Hindlimb muscle (tissue), 1 donor: Measurements from ENCODE around the gene SYT6. TPM values are rescaled to one million over a fixed set of nuclear protein-coding genes. Genes with fewer than 3 reads are reported as not detected.

Experiments
- DNase-seq: peaks from one replicate; pipeline ENCODE4 v3.0.0-alpha.2; 2013
- polyA plus RNA-seq: library from polyadenylated mRNA; unstranded; fragments of 120-200 nt; gene quantifications from one replicate; pipeline ENCODE4 v1.2.1, GENCODE V29; 2013; ENCODE audit not compliant: insufficient read length

SYT6 gene
- polyA plus RNA-seq, 1 donor = 1.9 TPM

DNA sequence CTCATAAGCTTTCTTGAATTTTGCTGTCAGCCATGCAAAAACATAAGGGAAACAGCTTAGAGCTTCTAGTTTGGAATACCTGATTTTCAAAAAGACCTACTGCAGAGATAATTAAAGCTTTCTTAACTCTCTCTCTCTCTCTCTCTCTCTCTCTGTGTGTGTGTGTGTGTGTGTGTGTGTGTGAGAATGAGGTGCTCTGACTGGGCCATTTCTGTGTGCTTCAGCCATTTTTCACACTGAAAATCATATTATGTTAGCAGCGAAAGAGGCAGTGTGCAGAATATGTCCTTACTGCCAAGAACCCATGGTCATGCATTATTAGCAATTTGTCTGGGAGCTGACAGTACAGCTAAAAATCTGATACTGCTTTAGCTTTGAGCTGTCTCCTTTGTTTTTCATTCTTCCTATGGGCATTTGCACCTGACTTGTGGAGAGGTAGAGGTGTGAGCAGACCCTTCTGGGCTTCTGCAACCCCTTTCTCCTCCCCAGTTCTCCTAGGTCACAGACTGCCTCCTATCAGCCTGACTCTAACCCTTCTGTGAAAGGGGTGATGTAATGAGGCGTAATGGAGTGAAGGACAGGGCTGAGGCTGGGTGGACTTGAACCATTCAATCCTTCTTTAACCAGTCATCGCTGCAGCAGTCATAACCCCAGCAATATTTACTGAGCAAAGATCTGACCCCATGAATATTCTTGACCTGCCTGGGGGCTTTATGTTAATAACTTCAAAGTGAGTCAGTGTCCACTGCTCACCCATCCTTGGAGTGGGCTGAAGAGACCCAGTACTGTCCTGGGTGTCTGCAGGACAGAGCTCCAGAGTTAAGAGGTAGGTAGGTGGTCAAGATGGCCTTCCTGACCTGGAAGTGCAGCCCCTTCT is 61.2 kb downstream of the SYT6 start:
- no peak for DNase-seq

DNA sequence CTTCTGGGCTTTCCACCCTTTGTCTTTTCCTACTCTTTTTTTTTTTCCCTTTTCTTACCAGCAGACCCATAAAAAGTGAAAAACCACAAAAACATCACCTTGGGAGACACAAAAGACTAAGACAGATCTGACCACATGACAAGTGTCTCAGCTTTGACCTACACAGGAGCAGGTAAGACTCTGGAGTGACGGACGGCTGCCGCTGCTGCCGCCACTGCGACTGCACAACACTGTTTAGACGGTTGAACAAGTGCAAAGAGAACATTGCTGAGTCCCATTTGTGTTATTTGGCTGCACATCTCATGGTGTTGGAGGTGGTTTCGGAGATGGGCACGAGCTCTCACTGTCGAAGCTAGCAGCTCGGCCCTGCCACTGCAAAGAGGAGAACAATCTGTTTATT is 62.0 kb downstream of the SYT6 start:
- no peak for DNase-seq

DNA sequence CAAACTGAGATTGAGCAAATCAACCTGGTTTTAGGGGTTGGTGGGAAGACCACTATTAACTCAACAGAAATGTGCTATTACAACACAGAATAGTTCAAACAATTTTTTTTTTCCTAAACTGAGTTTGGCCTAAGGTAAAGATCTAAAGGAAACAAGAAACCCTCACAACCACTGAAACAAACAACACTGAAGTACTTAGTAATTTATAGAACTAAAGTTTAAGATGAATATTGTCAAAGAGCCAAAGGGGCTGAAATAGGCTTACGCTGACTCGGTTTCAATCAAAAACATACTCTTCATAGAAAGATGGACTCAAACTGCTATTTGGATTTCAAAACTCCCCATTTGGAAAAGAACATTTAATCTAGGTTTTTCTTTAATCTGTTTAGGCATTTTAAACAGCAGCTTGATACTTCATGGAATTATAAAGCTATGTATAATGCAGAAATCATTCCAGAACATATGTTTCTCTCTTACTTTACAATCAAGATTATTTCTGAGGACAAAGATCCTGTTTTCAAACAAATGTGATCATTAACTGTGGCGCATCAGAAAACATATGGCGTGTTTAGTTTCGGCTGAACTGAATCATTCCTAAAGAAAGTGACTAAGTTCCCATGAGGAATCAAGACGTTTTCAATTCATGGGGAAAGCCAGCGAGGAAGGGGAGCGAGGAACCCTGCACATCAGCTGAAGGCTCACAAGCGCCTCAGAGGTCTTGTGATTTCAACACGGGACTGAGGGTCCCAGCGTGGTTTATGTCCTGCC is 62.7 kb downstream of the SYT6 start:
- no peak for DNase-seq

DNA sequence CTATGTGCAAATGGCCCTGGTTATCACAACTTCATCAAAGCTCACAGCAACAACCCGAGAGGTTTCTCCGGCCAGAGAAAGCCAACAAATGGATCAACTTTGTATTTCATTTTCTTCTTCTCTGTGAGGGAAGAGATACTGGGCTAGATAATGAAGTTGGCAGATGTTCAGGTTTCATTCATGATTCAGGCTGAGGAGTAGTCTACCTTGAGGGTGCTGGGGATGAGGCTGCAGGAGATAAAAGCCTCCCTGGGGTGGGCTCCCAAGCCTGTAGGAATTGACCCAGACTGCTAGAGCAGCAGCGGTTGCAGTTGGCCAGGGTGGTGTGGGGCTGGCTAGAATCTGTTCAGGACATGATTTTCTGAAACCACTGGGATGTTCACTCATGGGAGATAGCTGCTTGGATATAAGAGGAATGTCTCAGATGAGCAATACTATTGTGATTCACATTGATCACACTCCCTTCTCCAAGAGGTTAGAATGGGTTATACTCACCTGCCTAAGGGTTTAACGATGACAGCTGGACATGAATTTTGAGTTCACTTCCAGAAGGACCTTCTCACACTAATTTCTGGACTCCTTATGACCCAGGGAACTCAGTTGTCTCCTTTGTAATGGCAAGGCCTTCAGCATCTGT is 64.0 kb downstream of the SYT6 start:
- DNase-seq = no peak

DNA sequence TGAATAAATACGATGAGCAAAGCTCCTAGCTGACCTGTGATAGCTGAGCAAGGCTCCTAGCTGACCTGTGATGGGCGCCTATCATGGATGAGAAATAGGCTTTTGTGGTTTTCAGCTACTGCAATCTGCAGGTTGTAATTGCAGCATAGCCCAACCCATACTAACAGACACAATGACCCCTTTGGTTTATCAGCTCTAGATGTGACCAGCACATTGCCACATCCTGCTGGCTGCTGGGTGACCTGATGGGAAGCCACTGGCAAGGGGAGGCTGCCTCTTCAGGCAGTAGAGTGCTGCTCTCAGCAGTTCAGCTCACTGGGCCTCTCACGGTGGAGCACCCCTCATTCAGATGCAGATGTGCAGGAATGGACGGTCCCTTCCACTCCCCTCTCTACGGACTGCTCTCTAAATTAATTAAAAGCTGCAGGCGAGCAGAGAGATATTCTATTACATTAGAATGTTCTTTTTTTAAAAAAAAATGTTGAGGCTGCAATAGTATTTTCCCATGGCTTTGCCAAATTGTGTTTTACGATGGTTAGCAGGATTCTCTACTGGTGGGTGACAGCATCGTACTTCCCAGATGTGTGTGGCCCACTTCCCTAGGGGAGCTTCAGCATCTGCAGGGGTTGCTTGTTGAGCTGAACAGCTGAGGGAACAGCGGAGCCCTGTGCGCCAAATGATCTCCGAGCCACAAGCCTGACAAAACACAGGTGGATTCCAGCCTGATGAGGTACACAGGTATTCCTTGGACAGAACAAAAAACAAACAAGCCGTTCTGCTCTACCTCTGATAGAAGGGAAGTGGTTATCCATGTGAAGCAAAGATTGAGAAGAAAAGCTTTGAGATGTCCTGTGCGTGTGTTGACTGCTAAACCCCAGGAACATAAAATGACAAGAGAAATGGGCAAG is 65.0 kb downstream of the SYT6 start:
- no peak for DNase-seq

DNA sequence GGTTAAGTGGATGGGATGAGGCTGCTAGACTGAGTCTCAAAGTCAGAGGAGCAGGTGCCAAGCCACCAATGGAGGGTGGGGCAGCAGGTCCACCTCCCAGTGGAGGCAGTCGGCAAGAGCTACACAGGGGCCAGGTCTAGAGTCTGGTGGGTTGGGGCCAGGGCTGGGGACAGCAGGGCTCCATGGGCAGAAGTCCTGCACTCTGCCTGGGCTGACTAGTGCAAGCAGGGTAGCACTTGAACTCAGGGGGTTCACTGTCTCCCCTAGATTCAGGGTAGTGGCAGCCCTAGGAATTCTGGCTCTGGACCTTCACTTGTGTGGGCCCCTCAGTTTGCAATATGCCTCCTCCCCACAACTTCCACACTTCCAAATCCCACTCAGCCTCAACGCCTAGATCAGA is 66.2 kb downstream of the SYT6 start:
- DNase-seq = no peak

DNA sequence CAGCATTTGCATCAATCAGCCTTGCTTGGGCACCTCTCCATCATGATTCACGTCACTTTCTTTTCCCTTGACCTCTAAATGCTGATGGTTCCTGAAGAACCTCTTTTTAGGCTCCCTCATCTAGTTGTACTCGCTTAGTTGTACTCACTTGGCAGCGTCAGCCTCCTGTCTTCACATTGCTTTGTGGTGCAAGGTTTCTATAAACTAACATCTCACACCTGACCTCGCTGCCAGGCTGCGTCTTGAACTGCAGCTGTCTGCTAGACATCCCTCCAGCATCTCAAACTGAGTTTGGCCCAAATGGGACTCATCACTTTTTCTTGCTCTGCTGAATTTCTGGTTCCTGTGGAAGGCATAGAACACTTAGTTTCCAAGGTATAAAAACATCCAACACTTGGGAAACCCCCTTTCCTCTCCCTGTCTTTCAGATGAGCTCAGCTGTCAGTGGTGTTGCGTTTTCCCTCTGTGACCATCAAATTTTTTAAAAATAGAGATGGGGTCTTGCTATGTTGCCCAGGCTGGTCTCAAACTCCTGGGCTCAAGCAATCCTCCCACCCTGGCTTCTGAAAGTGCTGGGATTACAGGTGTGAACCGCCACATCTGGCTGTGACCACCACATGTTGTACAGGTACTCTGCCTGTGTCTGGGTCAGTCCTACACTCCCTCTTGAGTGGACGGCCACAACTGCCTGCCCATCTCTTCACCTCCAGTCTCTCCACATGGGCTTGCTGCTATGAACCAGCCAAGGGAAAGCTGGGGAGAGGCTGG is 66.9 kb downstream of the SYT6 start:
- no peak for DNase-seq

DNA sequence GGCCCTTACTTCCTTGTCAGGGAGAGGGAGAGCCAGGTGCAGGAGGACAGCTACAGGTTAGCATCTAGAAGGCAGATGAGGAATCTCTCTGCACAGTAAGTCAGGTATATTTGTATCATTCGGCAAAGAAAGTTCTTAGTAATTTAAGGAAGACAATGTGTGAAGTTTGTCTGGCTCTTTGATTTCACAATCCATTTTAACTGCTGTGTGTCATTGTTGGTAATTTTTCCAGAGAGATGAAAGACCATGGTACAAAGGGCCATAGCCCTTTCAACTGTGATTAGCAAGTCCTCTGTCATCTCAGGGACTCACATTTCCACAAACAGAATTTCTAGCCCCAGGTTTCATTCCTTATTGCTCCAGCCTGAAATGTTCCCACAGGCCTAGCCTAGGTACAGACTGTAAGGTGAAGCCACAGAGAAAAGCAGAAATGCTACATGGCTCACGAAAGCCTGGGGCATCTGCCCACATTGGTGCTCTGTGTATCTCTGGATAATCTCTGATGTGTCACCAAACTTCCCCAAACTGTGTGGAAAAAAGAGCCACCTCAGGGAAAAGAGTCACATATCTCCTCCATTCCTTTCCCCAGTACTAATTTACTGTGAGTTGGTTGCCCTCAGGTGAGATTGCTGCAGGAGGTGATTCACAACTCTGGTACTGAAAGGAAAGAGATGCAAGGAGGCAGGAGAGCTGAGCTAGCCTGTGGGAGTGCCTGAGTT is 70.6 kb downstream of the SYT6 start:
- no peak for DNase-seq

DNA sequence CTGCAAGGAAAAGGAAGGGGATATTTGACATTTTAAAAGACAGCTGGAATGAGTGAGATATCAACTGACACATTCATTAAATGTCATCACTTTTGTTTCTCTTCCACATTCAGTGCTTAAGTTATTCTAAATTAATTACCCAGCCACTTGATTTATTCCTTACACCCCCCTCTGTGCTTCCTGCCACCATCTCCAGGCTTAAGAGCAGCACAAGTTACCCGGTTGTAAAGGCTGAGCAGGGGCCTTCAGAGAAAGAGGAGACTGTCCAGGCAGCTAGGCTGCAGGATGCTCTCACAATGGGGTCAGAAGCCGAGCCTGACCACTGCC is 71.4 kb downstream of the SYT6 start:
- DNase-seq = no peak

DNA sequence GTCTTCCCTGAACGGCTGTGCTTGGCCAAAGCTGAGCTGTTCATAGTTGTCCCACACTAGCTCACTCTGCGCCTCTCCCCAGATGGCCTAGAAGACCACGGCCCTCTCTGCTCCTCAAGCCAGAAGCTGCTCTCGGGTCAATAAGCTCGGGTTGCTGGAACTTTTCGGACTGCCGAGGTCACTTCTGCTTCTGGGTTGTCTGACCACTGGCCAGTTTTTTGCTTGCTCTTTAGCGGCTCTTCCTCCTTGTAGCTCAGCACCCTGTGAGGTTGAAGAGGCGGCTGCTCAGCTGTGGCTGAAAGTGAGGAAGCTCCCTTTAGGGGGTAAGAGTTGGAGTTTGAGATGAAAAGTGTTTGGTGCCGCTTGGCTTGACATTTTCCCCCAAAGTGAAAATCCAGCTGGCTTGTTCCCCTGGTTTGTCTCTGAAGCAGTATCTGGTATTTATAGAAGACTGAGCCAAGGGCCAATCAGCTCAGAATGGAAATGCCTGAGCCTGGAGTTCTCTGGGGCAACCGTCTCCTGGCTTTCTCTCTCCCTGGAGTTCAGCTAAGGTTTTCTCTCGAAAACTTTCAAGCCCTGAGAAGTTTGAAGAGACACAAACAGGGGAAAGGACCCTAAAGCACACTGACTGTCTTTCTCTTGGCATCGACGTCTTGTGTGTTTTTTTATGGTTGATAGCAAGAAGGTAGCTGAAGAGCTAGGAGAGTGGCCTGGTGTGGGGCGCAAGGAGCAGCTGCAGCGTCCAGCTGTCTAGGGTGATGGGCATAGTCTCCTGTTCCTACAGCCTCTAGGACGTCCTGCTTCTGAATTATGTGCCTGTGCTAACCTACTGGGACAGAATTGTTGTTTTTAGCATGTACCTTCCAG is 72.0 kb downstream of the SYT6 start:
- no peak for DNase-seq

DNA sequence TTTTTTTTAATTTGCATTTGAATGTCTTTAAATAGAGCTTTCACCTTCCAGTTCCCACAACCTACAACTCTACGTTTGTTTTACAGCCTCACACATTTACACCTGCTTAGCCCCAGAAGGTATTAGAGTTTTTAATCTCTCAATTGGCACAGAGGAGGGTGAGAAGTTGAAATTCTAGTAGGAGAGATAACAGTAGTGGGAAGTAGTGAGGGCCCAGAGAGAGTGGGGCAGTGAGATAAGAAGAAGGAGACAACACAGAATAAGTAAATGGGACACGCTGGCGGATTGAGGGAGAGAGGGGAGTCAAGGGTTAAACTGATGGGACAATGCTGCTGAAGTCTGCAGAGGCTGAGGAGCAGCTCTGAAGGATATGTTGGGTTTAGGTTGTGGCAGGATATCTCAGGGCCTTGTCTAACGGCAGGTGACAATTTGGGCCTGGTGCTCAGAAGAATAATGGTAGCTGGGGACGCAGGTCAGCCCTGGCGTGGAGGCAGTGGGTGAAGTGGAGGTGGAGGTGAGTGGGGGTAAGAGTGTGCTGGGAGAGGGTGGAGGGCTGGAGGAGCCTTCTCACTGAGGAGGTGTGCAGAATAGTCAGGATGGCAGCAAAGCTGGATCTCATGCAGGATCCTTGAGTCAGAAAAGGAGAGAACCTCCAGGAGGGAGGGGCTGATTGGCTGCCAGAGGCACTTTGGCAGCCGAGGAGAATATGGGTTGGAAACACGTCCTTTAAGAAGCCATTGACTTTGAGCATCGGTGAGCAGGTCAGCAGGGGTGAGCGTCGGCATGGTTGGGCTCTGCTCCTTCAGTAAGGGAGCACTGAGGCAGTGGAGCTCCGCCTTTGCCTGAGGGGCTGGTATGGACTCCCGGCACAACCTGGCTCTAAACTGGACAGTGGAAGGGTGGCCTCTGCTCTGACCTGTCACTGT is 72.9 kb downstream of the SYT6 start:
- no peak for DNase-seq

DNA sequence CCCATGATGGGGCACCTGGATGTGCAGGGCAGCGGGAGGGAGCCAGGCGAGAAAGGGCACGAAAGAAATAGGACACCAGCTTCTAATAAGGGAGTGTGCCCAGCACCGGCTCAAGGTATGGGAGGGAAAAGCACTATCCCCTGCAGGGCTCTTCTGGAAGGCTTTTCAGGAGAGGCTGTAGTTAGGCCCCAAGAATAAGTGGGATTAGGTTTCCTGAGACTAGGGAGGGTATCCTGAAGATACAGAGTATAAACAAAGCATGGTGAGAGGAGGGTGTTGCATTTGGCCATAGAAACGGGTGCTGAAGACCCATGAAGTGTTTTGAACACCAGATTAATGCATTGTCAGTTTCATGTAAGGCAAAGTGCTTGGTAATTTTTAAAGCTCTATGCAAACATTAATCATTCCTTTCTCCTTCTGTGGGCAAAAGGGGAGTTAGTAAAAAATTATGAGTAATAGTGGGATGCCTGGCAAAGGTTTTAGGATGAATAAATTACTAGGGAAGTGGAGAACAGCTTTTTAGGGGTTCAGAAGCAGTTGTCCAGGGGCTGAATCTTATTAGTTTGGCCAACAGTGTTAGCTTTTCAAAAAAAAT is 74.0 kb downstream of the SYT6 start:
- DNase-seq = no peak

DNA sequence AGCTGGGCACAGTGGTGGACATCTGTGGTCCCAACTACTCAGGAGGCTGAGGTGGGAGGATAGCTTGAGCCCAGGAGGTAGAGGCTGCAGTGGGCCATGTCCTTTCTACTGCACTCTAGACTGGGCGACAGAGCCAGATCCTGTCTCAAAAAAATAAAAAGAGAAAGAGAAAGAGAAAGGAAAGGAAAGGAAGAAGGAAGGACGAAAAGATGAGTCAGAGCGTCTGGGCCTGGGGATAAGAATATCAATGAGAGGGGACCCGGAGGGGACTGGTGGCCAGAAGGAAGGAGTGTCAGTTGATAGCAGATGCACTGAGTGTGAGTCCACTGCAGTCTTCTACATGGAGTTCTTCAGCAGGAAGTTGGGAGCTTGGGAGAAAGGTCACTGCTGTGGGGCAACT is 75.6 kb downstream of the SYT6 start:
- DNase-seq = no peak

DNA sequence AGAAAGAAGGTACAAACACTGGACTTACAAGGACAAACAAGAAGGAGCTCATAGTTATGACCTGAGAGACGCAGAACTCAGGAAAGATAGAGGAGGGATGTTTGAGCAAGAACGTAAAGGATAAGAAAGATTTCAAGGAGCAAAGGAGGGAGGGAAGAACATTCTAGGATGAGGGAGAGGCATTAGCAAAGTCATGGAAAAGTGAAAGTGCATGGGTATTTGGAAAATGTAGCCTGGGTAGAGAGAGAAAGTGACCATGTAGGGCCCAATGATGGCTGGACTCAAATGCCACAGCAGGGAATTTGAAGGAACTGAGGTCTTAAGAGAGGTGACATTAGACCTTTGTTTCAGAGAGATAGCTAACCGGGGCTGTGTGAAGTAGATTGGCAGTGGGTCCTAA is 76.5 kb downstream of the SYT6 start:
- DNase-seq = no peak

DNA sequence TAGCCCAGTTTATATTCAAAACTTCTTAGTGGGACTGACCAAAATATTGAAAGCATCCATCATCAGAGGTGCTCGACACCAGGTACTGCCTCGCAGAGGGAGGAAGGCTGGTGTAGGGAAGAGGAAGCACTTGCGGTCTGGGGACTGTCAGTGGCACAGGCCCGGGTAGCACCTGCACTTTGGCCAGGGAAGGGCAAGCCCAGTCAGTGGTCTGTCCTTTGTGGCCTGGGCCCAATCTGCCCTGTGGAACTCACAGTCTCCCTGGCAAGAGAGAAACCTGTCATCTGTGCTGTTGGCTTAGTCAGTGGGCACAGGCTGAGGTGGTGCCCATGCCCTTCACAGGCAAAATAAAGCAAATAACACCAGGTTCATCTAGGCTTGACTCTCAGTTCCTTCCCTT is 77.4 kb downstream of the SYT6 start:
- no peak for DNase-seq

DNA sequence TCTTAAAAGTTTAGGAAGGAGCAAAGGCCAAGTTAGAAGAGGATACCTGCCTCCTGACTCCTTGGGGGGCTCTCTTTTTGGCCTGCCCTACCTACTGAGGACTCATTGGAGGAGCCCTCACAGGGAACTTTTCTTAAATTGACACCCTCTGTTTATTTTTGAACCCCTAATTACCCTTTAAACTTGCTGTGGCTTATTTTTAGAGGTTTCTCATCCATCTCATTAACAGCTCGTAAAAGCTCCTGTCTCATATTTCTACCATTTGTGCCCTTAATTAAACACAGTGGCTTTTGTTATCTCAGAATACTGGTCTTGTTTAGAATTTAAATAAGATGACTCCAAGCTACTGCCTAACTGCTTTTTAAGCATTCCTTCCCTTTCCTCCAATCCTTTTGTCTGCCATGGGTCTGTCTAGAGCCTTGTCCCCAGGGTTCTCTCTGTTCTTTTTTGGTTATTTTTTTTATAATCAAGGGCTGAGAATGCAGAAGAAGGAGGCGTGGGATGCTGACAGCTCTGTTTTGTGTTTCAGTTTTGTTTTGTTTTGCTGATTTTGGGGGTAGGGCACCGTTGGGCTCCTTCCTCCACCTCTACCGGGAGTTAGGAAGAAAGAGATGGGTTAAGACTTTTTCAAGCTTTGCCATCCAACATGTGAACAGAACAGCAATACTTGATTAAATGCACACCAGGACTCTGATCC is 78.0 kb downstream of the SYT6 start:
- no peak for DNase-seq

DNA sequence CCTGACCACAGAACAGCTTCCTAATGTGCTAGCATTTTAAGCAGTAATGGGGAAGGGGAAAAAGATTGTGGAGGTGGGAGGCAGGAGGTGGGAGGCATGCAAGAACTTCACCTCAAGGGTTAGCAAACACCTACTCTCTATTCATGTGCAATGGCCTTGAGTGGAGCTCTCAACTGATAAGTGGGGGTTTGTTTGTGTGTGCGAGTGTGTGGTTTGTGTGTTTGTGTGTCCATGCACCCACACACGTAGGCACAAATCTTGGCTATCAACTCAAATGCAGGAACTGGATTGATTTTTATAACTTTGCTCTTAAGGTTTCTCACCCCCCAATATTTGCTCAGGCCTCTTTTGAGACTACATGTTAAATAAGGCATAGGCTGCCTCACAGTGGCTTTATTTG is 78.6 kb downstream of the SYT6 start:
- DNase-seq = no peak

DNA sequence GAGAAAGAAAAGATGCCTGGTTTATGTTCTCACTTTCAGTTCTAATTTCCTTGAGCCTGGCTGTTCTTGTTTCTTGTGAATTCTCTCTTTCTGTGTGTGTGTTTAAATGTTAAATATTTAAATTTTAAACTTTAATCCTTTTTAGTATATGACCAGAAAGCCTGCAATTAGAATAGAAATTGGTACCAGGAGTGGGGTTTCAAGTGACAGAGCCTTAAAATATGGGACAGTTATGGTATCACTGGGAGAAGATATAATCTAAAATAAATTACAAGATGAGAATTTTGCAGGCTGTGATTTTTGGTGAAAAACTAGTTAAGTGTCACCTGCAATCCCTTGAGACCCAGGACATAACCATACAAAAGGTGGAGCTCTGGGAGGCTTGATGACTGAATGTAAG is 81.4 kb downstream of the SYT6 start:
- DNase-seq = no peak
